GM18498 (cell line): ENCODE data around the gene CEP68.

ENCODE experiments used
- ATAC-seq: cut with Tn5 transposase; IDR thresholded peaks from one replicate; pipeline ENCODE4 v1.9.1; 2021; ENCODE audit warnings: mild to moderate bottlenecking, moderate library complexity; ENCODE audit not compliant: unreplicated experiment

The CEP68 gene

GRCh38 chr2:65075605-65076344 lies 19.6 kb downstream of the CEP68 start:
- no peak for ATAC-seq

DNA sequence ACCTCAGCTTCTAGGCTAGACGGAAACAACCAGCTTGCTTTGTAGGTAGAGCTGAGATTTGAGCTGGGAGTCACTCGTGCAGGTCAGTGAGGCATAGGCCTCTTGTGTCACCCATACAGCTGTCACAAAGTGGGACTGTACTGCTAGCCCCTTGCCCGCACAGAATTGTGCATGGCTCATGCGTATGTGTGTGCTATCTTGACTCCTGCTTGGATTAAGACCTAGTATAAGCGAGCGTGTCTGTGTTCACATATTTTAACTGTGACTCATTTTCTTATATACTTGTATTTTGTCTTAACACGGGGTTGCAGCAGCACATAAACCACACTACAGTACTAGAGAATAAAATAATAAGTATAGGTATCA lies 20.1 kb downstream of the CEP68 start:
- no peak for ATAC-seq

DNA sequence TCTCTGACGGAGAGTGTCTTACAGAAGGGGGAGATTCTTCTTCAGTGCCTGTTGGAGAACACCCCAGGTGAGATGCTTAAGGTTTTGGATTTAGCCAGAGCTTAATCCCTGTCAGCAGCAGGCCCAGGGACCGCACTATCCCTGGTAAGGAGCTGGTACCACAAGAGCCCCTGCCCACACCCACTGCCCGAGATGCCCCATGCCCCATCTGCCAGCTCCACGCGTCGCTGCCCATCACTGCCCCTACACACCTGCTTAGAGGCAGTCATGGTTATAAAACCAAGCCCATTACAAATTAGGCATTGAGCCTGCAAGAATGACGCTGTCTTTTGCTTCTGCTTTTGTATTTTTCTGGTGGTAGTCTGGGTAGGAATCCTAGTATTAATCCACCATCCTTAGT lies 21.7 kb downstream of the CEP68 start:
- ATAC-seq: no peak

GRCh38 chr2:65079017-65079416 lies 22.8 kb downstream of the CEP68 start:
- no peak for ATAC-seq

- ATAC-seq: no peak
Measured at GRCh38 chr2:65081232-65081685, 25.0 kb downstream of the CEP68 start.

DNA sequence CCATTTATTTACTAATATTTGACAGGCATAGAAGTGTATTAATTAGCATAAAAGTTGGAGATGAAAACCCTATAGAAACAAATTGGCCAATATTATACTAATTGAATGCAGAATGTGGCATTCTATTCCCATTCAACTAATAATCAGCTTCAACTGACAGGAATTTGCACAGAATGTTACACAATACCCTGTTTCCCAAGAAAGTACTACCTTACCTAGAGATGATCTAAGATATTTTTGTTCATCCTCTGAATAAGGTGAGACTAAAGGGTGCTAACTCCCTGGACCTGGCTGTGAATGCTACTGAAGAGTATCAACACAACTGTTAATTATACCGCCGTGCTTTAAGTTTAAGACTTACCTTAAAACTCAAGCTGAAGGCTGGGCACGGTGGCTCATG lies 28.9 kb downstream of the CEP68 start:
- no peak for ATAC-seq

DNA sequence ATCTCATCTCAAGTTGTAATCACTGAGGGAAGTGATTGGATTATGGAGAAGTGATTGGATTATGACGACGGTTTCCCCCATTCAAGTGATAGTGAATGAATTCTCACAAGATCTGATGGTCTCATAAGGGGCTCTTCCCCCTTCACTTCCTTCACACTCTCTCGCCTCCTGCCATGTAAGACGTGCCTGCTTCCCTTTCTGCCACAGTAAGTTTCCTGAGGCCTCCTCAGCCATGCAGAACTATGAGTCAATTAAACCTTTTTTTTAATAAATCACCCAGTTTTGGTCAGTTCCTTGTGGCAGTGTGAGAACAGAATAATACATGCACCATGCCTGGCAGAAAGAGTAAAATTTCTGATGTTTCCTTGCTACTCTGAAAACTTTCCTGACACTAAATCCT lies 36.6 kb downstream of the CEP68 start:
- ATAC-seq: no peak

DNA sequence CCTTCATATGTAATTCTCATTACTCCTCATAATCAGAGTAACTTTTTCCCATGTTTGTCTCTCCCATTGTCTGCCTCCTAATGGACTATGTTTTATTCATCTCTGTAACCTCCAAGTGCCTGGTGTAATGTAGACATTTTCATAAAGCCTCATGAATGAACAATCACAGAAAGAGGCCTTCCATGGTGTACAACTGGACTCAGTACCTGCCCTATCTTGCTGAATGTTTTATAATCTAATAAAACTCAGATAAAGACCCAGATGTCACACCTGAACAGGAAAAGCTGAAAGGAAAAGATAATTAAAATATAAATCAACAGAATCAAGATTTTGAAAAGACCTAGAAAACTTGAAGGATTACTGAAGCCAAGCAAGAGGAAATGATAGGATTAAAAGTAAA lies 37.0 kb downstream of the CEP68 start:
- ATAC-seq: no peak

GRCh38 chr2:65096948-65097347 lies 40.7 kb downstream of the CEP68 start:
- no peak for ATAC-seq

DNA sequence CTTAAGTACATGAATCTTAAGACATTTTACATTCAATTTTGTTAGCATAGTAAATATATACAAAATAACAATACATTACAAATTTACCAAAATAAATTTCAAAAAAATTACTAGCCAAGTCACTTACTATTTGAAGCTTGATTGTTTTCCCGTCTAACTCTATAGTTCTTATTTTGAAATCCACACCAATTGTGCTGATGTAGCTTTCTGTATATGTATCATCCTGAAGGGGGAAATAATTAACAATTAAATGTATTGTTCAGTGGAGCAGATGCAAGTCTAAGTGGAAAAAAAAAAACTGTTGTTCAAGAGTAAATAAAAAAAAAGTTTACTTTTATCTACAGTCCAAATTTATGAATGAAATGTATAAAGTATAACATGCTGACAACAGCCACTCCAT lies 41.6 kb downstream of the CEP68 start:
- ATAC-seq: no peak

- ATAC-seq: no peak
Measured at GRCh38 chr2:65098741-65099140, 42.5 kb downstream of the CEP68 start.

- ATAC-seq: no peak
Measured at GRCh38 chr2:65101071-65101470, 44.9 kb downstream of the CEP68 start.

GRCh38 chr2:65103013-65103715 lies 46.9 kb downstream of the CEP68 start:
- ATAC-seq: no peak

- no peak for ATAC-seq
Measured at GRCh38 chr2:65107530-65107929, 51.3 kb downstream of the CEP68 start.

GRCh38 chr2:65108780-65109179 lies 52.6 kb downstream of the CEP68 start:
- no peak for ATAC-seq

GRCh38 chr2:65112633-65113032 lies 56.4 kb downstream of the CEP68 start:
- no peak for ATAC-seq

- ATAC-seq: no peak
Measured at GRCh38 chr2:65113229-65113628, 57.0 kb downstream of the CEP68 start.

DNA sequence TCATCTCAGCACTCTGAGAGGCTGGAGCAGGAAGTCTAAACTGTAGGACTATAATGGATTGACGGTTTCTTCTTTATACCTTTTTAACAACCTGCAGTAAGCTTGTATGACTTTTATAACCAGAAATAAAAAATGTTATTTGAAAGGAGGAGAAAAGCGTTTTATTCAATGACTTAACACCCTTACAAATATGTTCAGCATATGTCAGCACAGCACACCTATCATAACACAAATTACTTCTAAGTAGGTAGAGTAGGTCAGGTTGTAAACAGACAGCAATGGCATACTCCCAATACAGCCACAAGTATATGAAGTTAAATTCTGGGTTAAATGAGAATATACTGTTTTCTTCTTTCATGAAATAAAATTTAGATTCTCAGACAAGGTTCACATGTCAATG lies 57.6 kb downstream of the CEP68 start:
- no peak for ATAC-seq

DNA sequence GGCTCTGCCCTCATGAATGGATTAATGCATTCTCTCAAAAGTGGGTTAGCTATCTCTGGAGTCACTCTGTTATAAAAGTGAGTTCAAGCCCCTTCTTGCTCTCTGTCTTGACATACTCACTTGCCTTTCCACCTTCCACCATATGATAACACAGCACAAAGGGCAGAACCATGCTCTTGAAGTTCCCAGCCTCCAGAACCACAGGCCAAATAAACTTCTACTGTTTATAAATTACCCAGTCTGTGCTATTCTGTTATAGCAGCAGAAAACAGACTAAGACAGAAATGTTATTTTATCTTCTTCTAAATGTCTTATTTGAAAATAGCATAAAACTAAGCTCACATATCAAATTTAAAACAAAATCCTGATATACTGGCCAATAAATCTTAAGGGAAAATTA lies 58.7 kb downstream of the CEP68 start:
- no peak for ATAC-seq

DNA sequence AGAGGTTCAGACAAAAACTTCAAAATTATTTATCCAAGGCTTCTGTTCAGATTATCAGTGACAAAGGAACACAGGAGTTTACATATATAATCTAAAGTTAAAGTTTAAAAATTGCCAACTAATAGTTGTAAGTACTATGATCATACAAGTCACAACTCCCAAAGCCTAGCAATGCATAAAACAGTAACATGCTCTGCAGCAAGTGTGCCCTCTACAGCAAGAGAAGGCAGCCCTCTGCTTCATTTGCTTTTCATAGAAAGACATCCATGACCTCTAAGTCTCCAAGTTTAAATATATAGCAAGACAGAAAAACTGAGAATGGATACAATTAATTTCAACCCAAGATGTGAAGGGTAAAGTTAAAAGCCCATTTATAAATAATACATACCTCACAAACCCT lies 60.4 kb downstream of the CEP68 start:
- ATAC-seq: no peak

GRCh38 chr2:65120990-65121693 lies 64.9 kb downstream of the CEP68 start:
- no peak for ATAC-seq

DNA sequence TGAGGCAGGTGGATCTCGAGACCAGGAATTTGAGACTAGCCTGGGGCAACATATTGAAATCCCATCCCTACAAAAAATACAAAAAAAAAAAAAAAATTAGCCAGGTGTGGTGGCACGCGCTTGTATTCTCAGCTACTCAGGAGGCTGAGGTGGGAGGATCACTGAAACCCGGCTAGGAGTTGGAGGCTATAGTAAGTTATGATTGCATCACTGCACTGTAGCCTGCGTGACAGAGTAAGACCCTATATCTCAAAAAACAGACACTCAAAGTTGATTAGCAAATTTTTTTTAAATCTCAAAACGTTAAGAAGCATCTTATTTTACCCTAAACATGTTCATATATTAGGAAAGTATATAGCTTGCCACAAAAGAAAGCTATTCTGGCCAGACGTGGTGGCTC lies 66.1 kb downstream of the CEP68 start:
- no peak for ATAC-seq
